ENCODE measurements around the gene MYZAP. TPM values are rescaled to one million over a fixed set of nuclear protein-coding genes. Genes with fewer than 3 reads are reported as not detected.

MYZAP gene
- total RNA-seq, 1 donor from 2014 or later = not detected

DNA sequence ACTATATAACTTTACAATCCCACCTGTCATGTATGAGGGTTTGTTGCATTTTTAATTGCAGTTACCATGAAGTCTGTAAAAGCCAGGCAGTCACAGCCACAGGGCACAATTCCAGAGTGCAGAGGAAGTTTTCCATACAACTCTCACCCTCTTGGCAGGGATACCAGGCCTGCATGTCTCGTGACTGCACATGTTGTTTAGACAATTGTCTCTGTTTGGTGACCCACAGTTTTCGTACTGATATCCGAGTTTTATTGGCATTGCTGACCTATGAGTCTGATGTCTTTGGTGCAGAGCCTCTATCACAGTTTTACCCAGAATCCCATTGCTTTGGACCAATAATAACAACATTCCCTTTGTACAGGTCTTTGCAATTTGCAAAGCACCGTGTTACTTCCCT, 24.9 kb upstream of the MYZAP start:
- Mint-ChIP-seq H3K4me3 (ENCODE audit: unreplicated experiment) (no peak overlapping the region), H3K36me3 (ENCODE audit: unreplicated experiment) (no peaks in the 10 kb centered on the region)

DNA sequence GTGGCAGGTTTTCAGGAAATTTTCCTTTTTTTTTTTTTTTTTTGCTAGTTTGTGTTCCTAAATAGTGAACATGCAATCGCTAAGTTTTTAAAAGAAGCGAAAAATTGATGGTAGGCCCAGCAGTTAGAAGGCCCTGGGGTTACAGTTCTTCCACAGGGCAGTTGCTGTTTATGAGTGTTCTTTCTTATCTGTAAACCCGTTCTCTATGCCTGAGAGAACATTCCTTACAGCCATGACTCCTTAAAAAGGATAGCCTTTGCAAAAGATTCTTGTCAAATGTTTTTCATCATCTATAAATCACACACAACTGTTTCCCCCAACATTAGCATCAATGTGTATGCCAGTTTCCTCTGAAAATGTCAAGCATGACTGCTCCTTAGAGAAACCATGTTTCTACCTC, 23.8 kb upstream of the MYZAP start:
- Mint-ChIP-seq H3K36me3 (ENCODE audit: unreplicated experiment) (no peaks in the 10 kb centered on the region), H3K4me1 (ENCODE audit: low read depth, unreplicated experiment) (no peaks in the 10 kb centered on the region), H3K27ac (ENCODE audit: unreplicated experiment) (no peak overlapping the region), H3K27me3 (ENCODE audit: unreplicated experiment) (no peaks in the 10 kb centered on the region), H3K9me3 (ENCODE audit: unreplicated experiment) (no peaks in the 10 kb centered on the region), H3K4me3 (ENCODE audit: unreplicated experiment) (no peak overlapping the region)
- DNase-seq = no peak
- TF ChIP-seq, protein P1, sequence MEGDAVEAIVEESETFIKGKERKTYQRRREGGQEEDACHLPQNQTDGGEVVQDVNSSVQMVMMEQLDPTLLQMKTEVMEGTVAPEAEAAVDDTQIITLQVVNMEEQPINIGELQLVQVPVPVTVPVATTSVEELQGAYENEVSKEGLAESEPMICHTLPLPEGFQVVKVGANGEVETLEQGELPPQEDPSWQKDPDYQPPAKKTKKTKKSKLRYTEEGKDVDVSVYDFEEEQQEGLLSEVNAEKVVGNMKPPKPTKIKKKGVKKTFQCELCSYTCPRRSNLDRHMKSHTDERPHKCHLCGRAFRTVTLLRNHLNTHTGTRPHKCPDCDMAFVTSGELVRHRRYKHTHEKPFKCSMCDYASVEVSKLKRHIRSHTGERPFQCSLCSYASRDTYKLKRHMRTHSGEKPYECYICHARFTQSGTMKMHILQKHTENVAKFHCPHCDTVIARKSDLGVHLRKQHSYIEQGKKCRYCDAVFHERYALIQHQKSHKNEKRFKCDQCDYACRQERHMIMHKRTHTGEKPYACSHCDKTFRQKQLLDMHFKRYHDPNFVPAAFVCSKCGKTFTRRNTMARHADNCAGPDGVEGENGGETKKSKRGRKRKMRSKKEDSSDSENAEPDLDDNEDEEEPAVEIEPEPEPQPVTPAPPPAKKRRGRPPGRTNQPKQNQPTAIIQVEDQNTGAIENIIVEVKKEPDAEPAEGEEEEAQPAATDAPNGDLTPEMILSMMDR (IDR thresholded peaks at IDR 0.05; ENCODE audit: partially characterized antibody, unreplicated experiment) = no peak

More for the DNA sequence above, 24.9 kb upstream of the MYZAP start:
- peaks cover 3% of the 10 kb centered on the region for H3K27me3 Mint-ChIP-seq (ENCODE audit: unreplicated experiment)
- no peak overlapping the region for H3K27ac Mint-ChIP-seq (ENCODE audit: unreplicated experiment)
- no peaks in the 10 kb centered on the region for H3K9me3 Mint-ChIP-seq (ENCODE audit: unreplicated experiment)
- peaks cover 4% of the 10 kb centered on the region for H3K4me1 Mint-ChIP-seq (ENCODE audit: low read depth, unreplicated experiment)
- TF ChIP-seq, protein P1 (IDR thresholded peaks at IDR 0.05; ENCODE audit: partially characterized antibody, unreplicated experiment) = no peak
- DNase-seq = no peak

DNA sequence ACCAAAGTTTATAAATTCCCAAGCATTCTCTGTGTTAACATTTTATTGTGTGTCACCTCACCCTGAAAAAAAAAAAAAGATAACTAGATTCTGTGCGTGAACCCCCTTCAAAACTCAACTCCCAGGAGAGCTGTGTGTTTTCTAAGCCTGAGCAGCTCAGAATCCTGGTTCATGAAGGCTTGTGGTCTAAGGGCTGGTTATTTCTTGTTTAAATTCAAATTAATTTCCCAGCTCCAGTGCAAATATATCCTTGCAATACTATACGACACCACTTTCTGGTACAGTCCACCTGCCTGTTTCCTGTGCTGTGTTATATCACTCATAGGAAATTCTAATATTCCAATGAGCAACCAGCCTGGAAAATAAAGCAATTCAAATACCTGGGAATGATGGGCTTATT, 23.4 kb upstream of the MYZAP start:
- TF ChIP-seq, protein P1 (IDR thresholded peaks at IDR 0.05; ENCODE audit: partially characterized antibody, unreplicated experiment) = no peak

DNA sequence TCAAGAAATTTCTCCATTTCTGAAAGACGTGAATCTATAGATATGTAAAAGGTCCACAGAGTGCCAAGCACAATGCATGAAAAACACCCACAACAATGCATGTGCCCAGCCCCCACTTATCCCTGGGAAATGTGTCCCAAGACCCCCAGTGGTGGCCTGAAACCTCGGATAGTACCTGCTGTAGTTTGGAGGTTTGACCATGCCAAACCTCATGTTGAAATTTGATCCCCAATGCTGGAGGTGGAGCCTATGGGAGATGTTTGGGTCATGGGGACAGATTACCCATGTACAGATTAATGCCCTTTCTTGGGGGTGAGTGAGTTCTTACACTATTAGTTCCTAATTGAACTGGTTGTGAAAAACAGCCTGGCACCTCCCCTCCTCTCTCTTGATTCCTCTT, 21.4 kb upstream of the MYZAP start:
- TF ChIP-seq, protein P1 (IDR thresholded peaks at IDR 0.05; ENCODE audit: partially characterized antibody, unreplicated experiment) = no peak
- H3K4me3 Mint-ChIP-seq (ENCODE audit: unreplicated experiment) = no peak overlapping the region
- H3K9me3 Mint-ChIP-seq (ENCODE audit: unreplicated experiment) = peaks cover 5% of the 10 kb centered on the region
- no peaks in the 10 kb centered on the region for H3K4me1 Mint-ChIP-seq (ENCODE audit: low read depth, unreplicated experiment)
- no peak overlapping the region for H3K27ac Mint-ChIP-seq (ENCODE audit: unreplicated experiment)
- no peaks in the 10 kb centered on the region for H3K27me3 Mint-ChIP-seq (ENCODE audit: unreplicated experiment)
- no peaks in the 10 kb centered on the region for H3K36me3 Mint-ChIP-seq (ENCODE audit: unreplicated experiment)
- DNase-seq = no peak

More for the DNA sequence above, 23.4 kb upstream of the MYZAP start:
- no peak for DNase-seq
- no peak overlapping the region for H3K4me3 Mint-ChIP-seq (ENCODE audit: unreplicated experiment)
- H3K9me3 Mint-ChIP-seq (ENCODE audit: unreplicated experiment) = no peaks in the 10 kb centered on the region
- no peaks in the 10 kb centered on the region for H3K27me3 Mint-ChIP-seq (ENCODE audit: unreplicated experiment)
- H3K4me1 Mint-ChIP-seq (ENCODE audit: low read depth, unreplicated experiment) = no peaks in the 10 kb centered on the region
- no peaks in the 10 kb centered on the region for H3K36me3 Mint-ChIP-seq (ENCODE audit: unreplicated experiment)
- H3K27ac Mint-ChIP-seq (ENCODE audit: unreplicated experiment) = no peak overlapping the region

DNA sequence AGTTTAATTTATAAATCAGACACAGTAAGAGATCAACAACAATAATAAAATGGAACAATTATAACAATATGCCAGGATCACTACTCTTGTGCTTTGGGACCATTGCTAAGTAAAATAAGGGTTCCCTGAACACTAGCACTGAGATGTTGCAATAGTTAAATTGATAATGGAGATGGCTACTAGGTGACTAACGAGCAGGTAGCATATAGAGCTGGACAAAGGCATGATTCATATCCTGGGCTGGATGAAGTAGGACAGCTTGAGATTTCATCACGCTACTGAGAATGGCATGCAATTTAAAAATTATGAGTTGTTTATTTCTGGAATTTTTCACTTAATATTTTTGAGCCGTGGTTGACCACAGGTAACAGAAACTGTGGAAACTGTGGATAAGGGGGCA, 20.7 kb upstream of the MYZAP start:
- no peaks in the 10 kb centered on the region for H3K36me3 Mint-ChIP-seq (ENCODE audit: unreplicated experiment)
- H3K4me1 Mint-ChIP-seq (ENCODE audit: low read depth, unreplicated experiment) = no peaks in the 10 kb centered on the region
- no peak for DNase-seq
- no peak overlapping the region for H3K27ac Mint-ChIP-seq (ENCODE audit: unreplicated experiment)
- TF ChIP-seq, protein P1 (IDR thresholded peaks at IDR 0.05; ENCODE audit: partially characterized antibody, unreplicated experiment) = no peak
- H3K9me3 Mint-ChIP-seq (ENCODE audit: unreplicated experiment) = peaks cover 5% of the 10 kb centered on the region
- H3K27me3 Mint-ChIP-seq (ENCODE audit: unreplicated experiment) = peaks cover 3% of the 10 kb centered on the region
- no peak overlapping the region for H3K4me3 Mint-ChIP-seq (ENCODE audit: unreplicated experiment)
